Loucy (cell line): ENCODE measurements around the gene ALKBH6.

ENCODE experiments used
- H2AFZ ChIP-seq: fragments of 200-600 bp; sonication (generic); 2 replicates; pipeline ENCODE4 v1.6.0; 2016; ENCODE audit warnings: antibody characterized with exemption, mild to moderate bottlenecking, low read length, moderate library complexity
- H3F3A ChIP-seq: fragments of 200-600 bp; 2 replicates; pipeline ENCODE4 v1.6.0; 2016; ENCODE audit warnings: antibody characterized with exemption, low read depth, mild to moderate bottlenecking
- H3K27me3 ChIP-seq: fragments of 200-600 bp; sonication (generic); 2 replicates; pipeline ENCODE4 v1.6.1; 2014; ENCODE audit warnings: low read length, mild to moderate bottlenecking; ENCODE audit not compliant: insufficient read depth, poor library complexity, severe bottlenecking
- H3K36me3 ChIP-seq: fragments of 200-600 bp; sonication (generic); 2 replicates; pipeline ENCODE4 v1.6.1; 2016; ENCODE audit warnings: low read length; ENCODE audit not compliant: insufficient read depth
- H3K4me1 ChIP-seq: fragments of 200-600 bp; sonication (generic); 2 replicates; pipeline ENCODE4 v1.5.1; 2014; ENCODE audit warnings: low read length, mild to moderate bottlenecking; ENCODE audit not compliant: insufficient read depth, poor library complexity, severe bottlenecking
- H3K4me2 ChIP-seq: fragments of 200-600 bp; sonication (generic); 2 replicates; pipeline ENCODE4 v1.6.0; 2014; ENCODE audit warnings: antibody characterized with exemption, low read length, low read depth, mild to moderate bottlenecking; ENCODE audit not compliant: poor library complexity, severe bottlenecking
- H3K4me3 ChIP-seq: fragments of 200-600 bp; sonication (generic); 2 replicates; pipeline ENCODE4 v1.5.1; 2014; ENCODE audit warnings: low read length, mild to moderate bottlenecking, mixed read lengths; ENCODE audit not compliant: poor library complexity, severe bottlenecking
- H3K79me2 ChIP-seq: fragments of 200-600 bp; sonication (generic); 2 replicates; pipeline ENCODE4 v1.6.1; 2014; ENCODE audit warnings: low read length; ENCODE audit not compliant: insufficient read depth
- H3K9ac ChIP-seq: fragments of 200-600 bp; sonication (generic); 2 replicates; pipeline ENCODE4 v1.6.0; 2014; ENCODE audit warnings: mild to moderate bottlenecking, low read depth, low read length, moderate library complexity; ENCODE audit not compliant: poor library complexity, severe bottlenecking
- H3K9me2 ChIP-seq: fragments of 200-600 bp; sonication (generic); replicated peaks from 2 replicates; pipeline ENCODE4 v1.6.1; 2016; ENCODE audit warnings: low read depth, low read length, mixed read lengths
- H3K9me3 ChIP-seq: fragments of 200-600 bp; sonication (generic); 2 replicates; pipeline ENCODE4 v1.6.1; 2014; ENCODE audit warnings: mild to moderate bottlenecking, antibody characterized with exemption, low read length, low read depth; ENCODE audit not compliant: insufficient read depth
- H4K20me1 ChIP-seq: fragments of 200-600 bp; sonication (generic); 2 replicates; pipeline ENCODE4 v1.6.0; 2014; ENCODE audit warnings: antibody characterized with exemption, low read length, mild to moderate bottlenecking; ENCODE audit not compliant: insufficient read depth, poor library complexity, severe bottlenecking
- EZH2phosphoT487 ChIP-seq: fragments of 200-600 bp; IDR thresholded peaks from 2 replicates; pipeline ENCODE4 v1.6.1; 2018; ENCODE audit warnings: antibody characterized with exemption, mild to moderate bottlenecking, moderate library complexity, borderline replicate concordance
- TF ChIP-seq, protein P1 (sequence below): fragments of 200-600 bp; sonication (generic); conservative IDR thresholded peaks from 2 replicates; pipeline ENCODE4 v1.5.1; 2014; ENCODE audit warnings: mild to moderate bottlenecking, antibody characterized with exemption, low read length

ALKBH6 gene

DNA sequence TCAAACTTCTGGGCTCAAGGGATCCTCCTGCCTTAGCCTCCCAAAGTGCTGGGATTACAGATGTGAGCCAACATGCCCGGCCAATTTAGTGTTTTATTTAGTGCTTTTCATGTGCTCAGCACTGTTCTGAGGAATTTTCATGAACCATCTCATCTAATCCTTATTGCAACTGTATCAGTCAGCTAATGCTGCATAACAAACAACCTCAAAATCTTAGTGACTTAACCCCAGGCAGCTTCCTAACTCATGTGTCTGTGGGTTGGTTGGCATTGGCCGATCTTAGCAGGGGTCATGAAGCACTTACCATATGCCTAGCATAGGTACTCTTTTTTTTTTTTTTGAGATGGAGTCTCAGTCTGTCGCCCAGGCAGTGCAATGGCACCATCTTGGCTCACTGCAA lies 25.2 kb downstream of the ALKBH6 start:
- H3K4me3 ChIP-seq, result no peak overlapping the region
- TF ChIP-seq EZH2phosphoT487, result no peak
- TF ChIP-seq, protein P1, sequence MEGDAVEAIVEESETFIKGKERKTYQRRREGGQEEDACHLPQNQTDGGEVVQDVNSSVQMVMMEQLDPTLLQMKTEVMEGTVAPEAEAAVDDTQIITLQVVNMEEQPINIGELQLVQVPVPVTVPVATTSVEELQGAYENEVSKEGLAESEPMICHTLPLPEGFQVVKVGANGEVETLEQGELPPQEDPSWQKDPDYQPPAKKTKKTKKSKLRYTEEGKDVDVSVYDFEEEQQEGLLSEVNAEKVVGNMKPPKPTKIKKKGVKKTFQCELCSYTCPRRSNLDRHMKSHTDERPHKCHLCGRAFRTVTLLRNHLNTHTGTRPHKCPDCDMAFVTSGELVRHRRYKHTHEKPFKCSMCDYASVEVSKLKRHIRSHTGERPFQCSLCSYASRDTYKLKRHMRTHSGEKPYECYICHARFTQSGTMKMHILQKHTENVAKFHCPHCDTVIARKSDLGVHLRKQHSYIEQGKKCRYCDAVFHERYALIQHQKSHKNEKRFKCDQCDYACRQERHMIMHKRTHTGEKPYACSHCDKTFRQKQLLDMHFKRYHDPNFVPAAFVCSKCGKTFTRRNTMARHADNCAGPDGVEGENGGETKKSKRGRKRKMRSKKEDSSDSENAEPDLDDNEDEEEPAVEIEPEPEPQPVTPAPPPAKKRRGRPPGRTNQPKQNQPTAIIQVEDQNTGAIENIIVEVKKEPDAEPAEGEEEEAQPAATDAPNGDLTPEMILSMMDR, result no peak

GRCh38 chr19:35987571-35987896 lies 26.5 kb downstream of the ALKBH6 start:
- Histone ChIP-seq H3K4me1 (no peaks in the 10 kb centered on the region), H3F3A (no peaks in the 10 kb centered on the region), H2AFZ (0 out of 2 replicates have a peak overlapping the region, but pooled peaks have one; percentile 64), H3K9me3 (no peaks in the 10 kb centered on the region), H3K4me2 (peak overlapping the region; percentile 54), H3K4me3 (peak overlapping the region; percentile 60), H3K27me3 (peaks cover 13% of the 10 kb centered on the region), H3K9ac (no peak overlapping the region), H4K20me1 (no peaks in the 10 kb centered on the region), H3K36me3 (no peaks in the 10 kb centered on the region), H3K9me2 (no peaks in the 10 kb centered on the region), H3K79me2 (no peaks in the 10 kb centered on the region)
- TF ChIP-seq, protein P1, result no peak
- TF ChIP-seq EZH2phosphoT487, result no peak

More for the DNA sequence above, 25.2 kb downstream of the ALKBH6 start:
- Histone ChIP-seq H3K9me2 (no peaks in the 10 kb centered on the region), H3K79me2 (no peaks in the 10 kb centered on the region), H3K9ac (no peak overlapping the region), H3K4me1 (no peaks in the 10 kb centered on the region), H3K36me3 (no peaks in the 10 kb centered on the region), H3K9me3 (no peaks in the 10 kb centered on the region), H3F3A (no peaks in the 10 kb centered on the region), H2AFZ (no peak overlapping the region), H4K20me1 (no peaks in the 10 kb centered on the region), H3K27me3 (peaks cover 13% of the 10 kb centered on the region), H3K4me2 (no peak overlapping the region)

GRCh38 chr19:35986664-35987570 lies 27.1 kb downstream of the ALKBH6 start:
- no peaks in the 10 kb centered on the region for H3K36me3 ChIP-seq
- no peaks in the 10 kb centered on the region for H3F3A ChIP-seq
- peak overlapping the region; percentile 54 for H3K4me2 ChIP-seq
- no peaks in the 10 kb centered on the region for H3K79me2 ChIP-seq
- peak overlapping the region; percentile 60 for H3K4me3 ChIP-seq
- H3K4me1 ChIP-seq, result no peaks in the 10 kb centered on the region
- no peak overlapping the region for H3K9ac ChIP-seq
- no peaks in the 10 kb centered on the region for H3K9me3 ChIP-seq
- no peaks in the 10 kb centered on the region for H4K20me1 ChIP-seq
- no peaks in the 10 kb centered on the region for H3K9me2 ChIP-seq
- TF ChIP-seq EZH2phosphoT487, result no peak
- TF ChIP-seq, protein P1, result 0 out of 2 replicates have a peak, but pooled peaks have one; percentile 14
- H3K27me3 ChIP-seq, result peaks cover 13% of the 10 kb centered on the region
- peak overlapping the region; percentile 64; the same call in 1 of the 2 replicates for H2AFZ ChIP-seq
